ENCODE data around the gene NDUFS6.

NDUFS6 gene

GRCh38 chr5:1826235-1826980, 25.2 kb downstream of the NDUFS6 start:
- no peaks in the 10 kb centered on the region for H3K79me2 ChIP-seq (ENCODE audit: control insufficient read depth, low read length)
- H3K9me2 ChIP-seq (replicated peaks; ENCODE audit: control insufficient read depth, low read length): no peaks in the 10 kb centered on the region
- H3K4me3 ChIP-seq (ENCODE audit: low read length): no peak overlapping the region
- no peak overlapping the region for H3K4me2 ChIP-seq (ENCODE audit: low read length)
- peaks cover 2% of the 10 kb centered on the region; the same call in 1 of the 2 replicates for H3F3A ChIP-seq (ENCODE audit: control insufficient read depth, insufficient read depth)
- no peaks in the 10 kb centered on the region for H3K27me3 ChIP-seq (ENCODE audit: control insufficient read depth, low read length)
- peaks cover 32% of the 10 kb centered on the region for H3K36me3 ChIP-seq (ENCODE audit: control insufficient read depth, low read length)
- no peak for TF ChIP-seq CTCF (IDR thresholded peaks at IDR 0.05; ENCODE audit: low read depth, low read length, poor library complexity, severe bottlenecking)
- no peak for TF ChIP-seq EZH2phosphoT487 (IDR thresholded peaks at IDR 0.05; ENCODE audit: borderline replicate concordance, low read length)
- H4K20me1 ChIP-seq (ENCODE audit: control insufficient read depth, insufficient read depth, low read depth, low read length): no peaks in the 10 kb centered on the region
- no peaks in the 10 kb centered on the region for H3K9me3 ChIP-seq (ENCODE audit: control insufficient read depth, insufficient read depth, low read length)
- H3K4me1 ChIP-seq (ENCODE audit: control insufficient read depth, low read length): no peaks in the 10 kb centered on the region; the same call in 1 of the 2 replicates
- H3K27ac ChIP-seq (ENCODE audit: low read depth, low read length): no peak overlapping the region

GRCh38 chr5:1827025-1827885, 26.0 kb downstream of the NDUFS6 start:
- Histone ChIP-seq H3K36me3 (ENCODE audit: control insufficient read depth, low read length) (peaks cover 25% of the 10 kb centered on the region), H3K4me1 (ENCODE audit: control insufficient read depth, low read length) (no peaks in the 10 kb centered on the region; the same call in 1 of the 2 replicates), H3K79me2 (ENCODE audit: control insufficient read depth, low read length) (no peaks in the 10 kb centered on the region), H4K20me1 (ENCODE audit: control insufficient read depth, insufficient read depth, low read depth, low read length) (no peaks in the 10 kb centered on the region), H3K27ac (ENCODE audit: low read depth, low read length) (no peak overlapping the region), H3F3A (ENCODE audit: control insufficient read depth, insufficient read depth) (peaks cover 2% of the 10 kb centered on the region; the same call in 1 of the 2 replicates), H3K9me2 (replicated peaks; ENCODE audit: control insufficient read depth, low read length) (no peaks in the 10 kb centered on the region), H3K4me3 (ENCODE audit: low read length) (no peak overlapping the region), H3K9me3 (ENCODE audit: control insufficient read depth, insufficient read depth, low read length) (no peaks in the 10 kb centered on the region), H3K4me2 (ENCODE audit: low read length) (no peak overlapping the region), H3K27me3 (ENCODE audit: control insufficient read depth, low read length) (no peaks in the 10 kb centered on the region)
- TF ChIP-seq EZH2phosphoT487 (IDR thresholded peaks at IDR 0.05; ENCODE audit: borderline replicate concordance, low read length) (no peak), CTCF (IDR thresholded peaks at IDR 0.05; ENCODE audit: low read depth, low read length, poor library complexity, severe bottlenecking) (no peak)

GRCh38 chr5:1827886-1828397, 26.7 kb downstream of the NDUFS6 start:
- H3K4me3 ChIP-seq (ENCODE audit: low read length): no peak overlapping the region
- no peaks in the 10 kb centered on the region for H3K9me2 ChIP-seq (replicated peaks; ENCODE audit: control insufficient read depth, low read length)
- no peaks in the 10 kb centered on the region; the same call in 1 of the 2 replicates for H3K4me1 ChIP-seq (ENCODE audit: control insufficient read depth, low read length)
- TF ChIP-seq CTCF (IDR thresholded peaks at IDR 0.05; ENCODE audit: low read depth, low read length, poor library complexity, severe bottlenecking): no peak
- no peak for TF ChIP-seq EZH2phosphoT487 (IDR thresholded peaks at IDR 0.05; ENCODE audit: borderline replicate concordance, low read length)
- no peaks in the 10 kb centered on the region for H4K20me1 ChIP-seq (ENCODE audit: control insufficient read depth, insufficient read depth, low read depth, low read length)
- H3K4me2 ChIP-seq (ENCODE audit: low read length): no peak overlapping the region
- H3K79me2 ChIP-seq (ENCODE audit: control insufficient read depth, low read length): no peaks in the 10 kb centered on the region
- peaks cover 24% of the 10 kb centered on the region; the same call in 1 of the 2 replicates for H3K36me3 ChIP-seq (ENCODE audit: control insufficient read depth, low read length)
- H3K9me3 ChIP-seq (ENCODE audit: control insufficient read depth, insufficient read depth, low read length): no peaks in the 10 kb centered on the region
- no peak overlapping the region for H3K27ac ChIP-seq (ENCODE audit: low read depth, low read length)
- H3F3A ChIP-seq (ENCODE audit: control insufficient read depth, insufficient read depth): peaks cover 2% of the 10 kb centered on the region; the same call in 1 of the 2 replicates
- no peaks in the 10 kb centered on the region for H3K27me3 ChIP-seq (ENCODE audit: control insufficient read depth, low read length)

All from DOHH2 (cell line).